Measurements from ENCODE around the gene KCNA1.
"Not testable (repeated sequence)": the region's sequence is repeated elsewhere in the genome, so short reads cannot be mapped to it uniquely, and the experiment has no call there.

Gene KCNA1

GRCh38 chr12:4909734-4910501 is at the start of gene KCNA1:
Gene KCNA1, plus strand, starts transcription at chr12:4909905. Its CDS starts 1,474 bp downstream, at chr12:4911379.
- DNase-seq (ENCODE audit: low read depth), result no peak

- no peak for DNase-seq (ENCODE audit: low read depth)
Observed at GRCh38 chr12:4860741-4861140, 49.0 kb upstream of the KCNA1 start.

GRCh38 chr12:4862809-4863208 is 46.9 kb upstream of the KCNA1 start:
- no peak for DNase-seq (ENCODE audit: low read depth)

- DNase-seq (ENCODE audit: low read depth), result no peak
Observed at GRCh38 chr12:4864575-4864974, 45.1 kb upstream of the KCNA1 start.

- no peak for DNase-seq (ENCODE audit: low read depth)
Observed at GRCh38 chr12:4865246-4865645, 44.5 kb upstream of the KCNA1 start.

- no peak for DNase-seq (ENCODE audit: low read depth)
Observed at GRCh38 chr12:4866299-4866698, 43.4 kb upstream of the KCNA1 start.

- no peak for DNase-seq (ENCODE audit: low read depth)
Observed at GRCh38 chr12:4867384-4867783, 42.3 kb upstream of the KCNA1 start.

- no peak for DNase-seq (ENCODE audit: low read depth)
Observed at GRCh38 chr12:4870423-4870822, 39.3 kb upstream of the KCNA1 start.

GRCh38 chr12:4871514-4871913 is 38.2 kb upstream of the KCNA1 start:
- no peak for DNase-seq (ENCODE audit: low read depth)

GRCh38 chr12:4873947-4874346 is 35.8 kb upstream of the KCNA1 start:
- no peak for DNase-seq (ENCODE audit: low read depth)

GRCh38 chr12:4874671-4875070 is 35.0 kb upstream of the KCNA1 start:
- no peak for DNase-seq (ENCODE audit: low read depth)

GRCh38 chr12:4879481-4879880 is 30.2 kb upstream of the KCNA1 start:
- DNase-seq (ENCODE audit: low read depth), result not testable (repeated sequence)

- DNase-seq (ENCODE audit: low read depth), result no peak
Observed at GRCh38 chr12:4881266-4882064, 28.2 kb upstream of the KCNA1 start.

- no peak for DNase-seq (ENCODE audit: low read depth)
Observed at GRCh38 chr12:4891866-4892265, 17.8 kb upstream of the KCNA1 start.

GRCh38 chr12:4892418-4892817 is 17.3 kb upstream of the KCNA1 start:
- no peak for DNase-seq (ENCODE audit: low read depth)

- DNase-seq (ENCODE audit: low read depth), result no peak
Observed at GRCh38 chr12:4894019-4894418, 15.7 kb upstream of the KCNA1 start.

- DNase-seq (ENCODE audit: low read depth), result no peak
Observed at GRCh38 chr12:4899364-4899763, 10.3 kb upstream of the KCNA1 start.

GRCh38 chr12:4900327-4900726 is 9.4 kb upstream of the KCNA1 start:
- DNase-seq (ENCODE audit: low read depth), result no peak

- no peak for DNase-seq (ENCODE audit: low read depth)
Observed at GRCh38 chr12:4905316-4905715, 4.4 kb upstream of the KCNA1 start.

- DNase-seq (ENCODE audit: low read depth), result no peak
Observed at GRCh38 chr12:4908684-4909409, 858 bp upstream of the KCNA1 start.

- DNase-seq (ENCODE audit: low read depth), result no peak
Observed at GRCh38 chr12:4909410-4909733, 333 bp upstream of the KCNA1 start.

- DNase-seq (ENCODE audit: low read depth), result no peak
Observed at GRCh38 chr12:4910502-4911315, 1.0 kb downstream of the KCNA1 start.
